T-helper 1 cell treated with Interleukin-12 subunit alpha and Interleukin-12 subunit beta and Interleukin-4 antibody, amounts not matched to agents 30 ng/mL and 1 ng/mL, for 36 hours (primary cell): ENCODE data around the gene OR51S1. TPM values are rescaled to one million over a fixed set of nuclear protein-coding genes. Genes with fewer than 3 reads are reported as not detected.
"Not testable (repeated sequence)": the region's sequence is repeated elsewhere in the genome, so short reads cannot be mapped to it uniquely, and the experiment has no call there.

Source experiments
- intact Hi-C: fragments of 100-400 bp; cut with micrococcal nuclease; formaldehyde crosslinking; loops from one replicate; pipeline ENCODE4 v1.15.1; 2024
- total RNA-seq: library from RNA; stranded (reverse); gene quantifications from 2 replicates; pipeline ENCODE4 v1.2.3, GENCODE V29; 2022

Gene OR51S1
- not detected in 2 replicates for total RNA-seq

- intact Hi-C loops = no loop called here
Measured at GRCh38 chr11:4848908-4849532, at the start of gene OR51S1. Gene OR51S1, minus strand, starts transcription at chr11:4849208. Its CDS starts 0 bp downstream, at chr11:4849208.

- intact Hi-C loops = no loop called here
Measured at GRCh38 chr11:4891996-4892640, 43.1 kb upstream of the OR51S1 start.

GRCh38 chr11:4890279-4890678 lies 41.3 kb upstream of the OR51S1 start:
- intact Hi-C loops = no loop called here

- intact Hi-C loops = no loop called here
Measured at GRCh38 chr11:4887591-4887990, 38.6 kb upstream of the OR51S1 start.

- intact Hi-C loops = no loop called here
Measured at GRCh38 chr11:4886186-4886585, 37.2 kb upstream of the OR51S1 start.

- intact Hi-C loops = no loop called here
Measured at GRCh38 chr11:4884361-4884760, 35.4 kb upstream of the OR51S1 start.

GRCh38 chr11:4882543-4882942 lies 33.5 kb upstream of the OR51S1 start:
- intact Hi-C loops = no loop called here

- intact Hi-C loops = no loop called here
Measured at GRCh38 chr11:4881860-4882500, 33.0 kb upstream of the OR51S1 start, which contains the start of gene OR51T1. Gene OR51T1, plus strand, starts transcription at chr11:4881900. Its CDS starts 0 bp downstream, at chr11:4881900.

GRCh38 chr11:4881188-4881587 lies 32.2 kb upstream of the OR51S1 start:
- intact Hi-C loops = no loop called here

GRCh38 chr11:4865855-4866254 lies 16.8 kb upstream of the OR51S1 start:
- intact Hi-C loops = no loop called here

GRCh38 chr11:4863876-4864275 lies 14.9 kb upstream of the OR51S1 start:
- intact Hi-C loops = no loop called here

- intact Hi-C loops = no loop called here
Measured at GRCh38 chr11:4862447-4863236, 13.6 kb upstream of the OR51S1 start.

GRCh38 chr11:4854286-4854685 lies 5.3 kb upstream of the OR51S1 start:
- intact Hi-C loops = not testable (repeated sequence)

GRCh38 chr11:4851033-4851432 lies 2.0 kb upstream of the OR51S1 start:
- intact Hi-C loops = no loop called here

- intact Hi-C loops = no loop called here
Measured at GRCh38 chr11:4839851-4840549, 9.0 kb downstream of the OR51S1 start.

- intact Hi-C loops = no loop called here
Measured at GRCh38 chr11:4830909-4831308, 18.1 kb downstream of the OR51S1 start.

- intact Hi-C loops = no loop called here
Measured at GRCh38 chr11:4830346-4830745, 18.7 kb downstream of the OR51S1 start.

GRCh38 chr11:4826425-4826824 lies 22.6 kb downstream of the OR51S1 start:
- intact Hi-C loops = no loop called here

- intact Hi-C loops = no loop called here
Measured at GRCh38 chr11:4825132-4825531, 23.9 kb downstream of the OR51S1 start.

- intact Hi-C loops = no loop called here
Measured at GRCh38 chr11:4821021-4821420, 28.0 kb downstream of the OR51S1 start, which contains the start of gene OR51F2. Gene OR51F2, plus strand, starts transcription at chr11:4821321. Its CDS starts 101 bp downstream, at chr11:4821422.

GRCh38 chr11:4809246-4809645 lies 39.8 kb downstream of the OR51S1 start:
- intact Hi-C loops = no loop called here
